Measurements from ENCODE around the gene NRXN2.

GRCh38 chr11:64586366-64586765 is 136.6 kb downstream of the NRXN2 start:
- TF ChIP-seq TAF1 (IDR thresholded peaks at IDR 0.05; ENCODE audit: borderline replicate concordance, insufficient read depth, low read length) (no peak), POLR2AphosphoS5 (IDR thresholded peaks at IDR 0.05; ENCODE audit: low read depth, low read length) (no peak), REST (IDR thresholded peaks at IDR 0.05; ENCODE audit: insufficient read depth in 1 of 2, low read depth in 2 of 2, low read length in 2 of 2) (no peak), SIN3A (IDR thresholded peaks at IDR 0.05; ENCODE audit: borderline replicate concordance, insufficient read depth, low read length) (no peak), FOXP2 (optimal IDR thresholded peaks at IDR 0.05; ENCODE audit: borderline replicate concordance, extremely low read depth, extremely low read length, insufficient read depth) (no peak)
